ENCODE data around the gene CD36. TPM values are rescaled to one million over a fixed set of nuclear protein-coding genes. Genes with fewer than 3 reads are reported as not detected.

Gene CD36
- total RNA-seq, 1 experiment from 2014 or later: not detected

- no TSS peak for BruUV-seq (replicated peaks)
These were observed 9.4 kb upstream of the CD36 start for GRCh38 chr7:80629023-80629422.

GRCh38 chr7:80630608-80631405 is 7.6 kb upstream of the CD36 start:
- DNase-seq (no peak), ATAC-seq (no peak)
- BruUV-seq (replicated peaks): no TSS peak
- ChIA-PET CTCF (no interaction called here), POLR2A (ENCODE audit: unreplicated experiment) (no interaction called here)
- Histone ChIP-seq H3K27ac (ENCODE audit: low read length) (no peak overlapping the region), H4K20me1 (ENCODE audit: low read length) (no peaks in the 10 kb centered on the region), H3K36me3 (ENCODE audit: low read depth, low read length) (no peaks in the 10 kb centered on the region), H3K27me3 (ENCODE audit: low read length) (no peaks in the 10 kb centered on the region), H3K4me1 (ENCODE audit: insufficient read depth, low read length) (peaks cover 16% of the 10 kb centered on the region), H3K79me2 (ENCODE audit: low read length) (no peaks in the 10 kb centered on the region), H3K9me2 (replicated peaks; ENCODE audit: low read length) (no peaks in the 10 kb centered on the region), H2AFZ (ENCODE audit: low read length) (no peak overlapping the region), H3K4me2 (ENCODE audit: low read length) (no peak overlapping the region), H3F3A (ENCODE audit: low read length, unreplicated experiment) (no peaks in the 10 kb centered on the region), H3K9ac (ENCODE audit: low read length) (no peak overlapping the region), H3K9me3 (ENCODE audit: low read length) (no peaks in the 10 kb centered on the region), H3K4me3 (ENCODE audit: low read length) (no peak overlapping the region)
- TF ChIP-seq, protein P1, sequence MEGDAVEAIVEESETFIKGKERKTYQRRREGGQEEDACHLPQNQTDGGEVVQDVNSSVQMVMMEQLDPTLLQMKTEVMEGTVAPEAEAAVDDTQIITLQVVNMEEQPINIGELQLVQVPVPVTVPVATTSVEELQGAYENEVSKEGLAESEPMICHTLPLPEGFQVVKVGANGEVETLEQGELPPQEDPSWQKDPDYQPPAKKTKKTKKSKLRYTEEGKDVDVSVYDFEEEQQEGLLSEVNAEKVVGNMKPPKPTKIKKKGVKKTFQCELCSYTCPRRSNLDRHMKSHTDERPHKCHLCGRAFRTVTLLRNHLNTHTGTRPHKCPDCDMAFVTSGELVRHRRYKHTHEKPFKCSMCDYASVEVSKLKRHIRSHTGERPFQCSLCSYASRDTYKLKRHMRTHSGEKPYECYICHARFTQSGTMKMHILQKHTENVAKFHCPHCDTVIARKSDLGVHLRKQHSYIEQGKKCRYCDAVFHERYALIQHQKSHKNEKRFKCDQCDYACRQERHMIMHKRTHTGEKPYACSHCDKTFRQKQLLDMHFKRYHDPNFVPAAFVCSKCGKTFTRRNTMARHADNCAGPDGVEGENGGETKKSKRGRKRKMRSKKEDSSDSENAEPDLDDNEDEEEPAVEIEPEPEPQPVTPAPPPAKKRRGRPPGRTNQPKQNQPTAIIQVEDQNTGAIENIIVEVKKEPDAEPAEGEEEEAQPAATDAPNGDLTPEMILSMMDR (conservative IDR thresholded peaks at IDR 0.05; ENCODE audit: low read depth, low read length): no peak
- TF ChIP-seq EZH2 (IDR thresholded peaks at IDR 0.05; ENCODE audit: low read length, unreplicated experiment): no peak
- TF ChIP-seq EZH2phosphoT487 (IDR thresholded peaks at IDR 0.05; ENCODE audit: borderline replicate concordance, low read length): no peak
- intact Hi-C loops (cut with micrococcal nuclease): no loop called here

More at GRCh38 chr7:80629023-80629422, 9.4 kb upstream of the CD36 start:
- H3K4me1 ChIP-seq (ENCODE audit: insufficient read depth, low read length): peaks cover 5% of the 10 kb centered on the region
- H3K9me3 ChIP-seq (ENCODE audit: low read length): no peaks in the 10 kb centered on the region
- no peaks in the 10 kb centered on the region for H4K20me1 ChIP-seq (ENCODE audit: low read length)
- ATAC-seq: no peak
- CTCF ChIA-PET: no interaction called here
- intact Hi-C loops (cut with micrococcal nuclease): no loop called here
- POLR2A ChIA-PET (ENCODE audit: unreplicated experiment): no interaction called here
- no peak for DNase-seq
- H3F3A ChIP-seq (ENCODE audit: low read length, unreplicated experiment): no peaks in the 10 kb centered on the region
- H3K9ac ChIP-seq (ENCODE audit: low read length): no peak overlapping the region
- H3K79me2 ChIP-seq (ENCODE audit: low read length): no peaks in the 10 kb centered on the region
- no peak overlapping the region for H3K4me2 ChIP-seq (ENCODE audit: low read length)
- H2AFZ ChIP-seq (ENCODE audit: low read length): no peak overlapping the region
- no peaks in the 10 kb centered on the region for H3K27me3 ChIP-seq (ENCODE audit: low read length)
- no peaks in the 10 kb centered on the region for H3K36me3 ChIP-seq (ENCODE audit: low read depth, low read length)
- no peak overlapping the region for H3K27ac ChIP-seq (ENCODE audit: low read length)
- H3K4me3 ChIP-seq (ENCODE audit: low read length): no peak overlapping the region
- TF ChIP-seq, protein P1 (conservative IDR thresholded peaks at IDR 0.05; ENCODE audit: low read depth, low read length): no peak
- TF ChIP-seq EZH2phosphoT487 (IDR thresholded peaks at IDR 0.05; ENCODE audit: borderline replicate concordance, low read length): no peak
- no peak for TF ChIP-seq EZH2 (IDR thresholded peaks at IDR 0.05; ENCODE audit: low read length, unreplicated experiment)
- H3K9me2 ChIP-seq (replicated peaks; ENCODE audit: low read length): no peaks in the 10 kb centered on the region

- Histone ChIP-seq H3F3A (ENCODE audit: low read length, unreplicated experiment) (no peaks in the 10 kb centered on the region), H3K9me3 (ENCODE audit: low read length) (no peaks in the 10 kb centered on the region), H3K36me3 (ENCODE audit: low read depth, low read length) (no peaks in the 10 kb centered on the region), H3K27me3 (ENCODE audit: low read length) (no peaks in the 10 kb centered on the region), H3K4me1 (ENCODE audit: insufficient read depth, low read length) (peaks cover 16% of the 10 kb centered on the region), H4K20me1 (ENCODE audit: low read length) (no peaks in the 10 kb centered on the region), H3K9ac (ENCODE audit: low read length) (no peak overlapping the region), H3K4me2 (ENCODE audit: low read length) (no peak overlapping the region), H3K79me2 (ENCODE audit: low read length) (no peaks in the 10 kb centered on the region), H3K9me2 (replicated peaks; ENCODE audit: low read length) (no peaks in the 10 kb centered on the region), H3K27ac (ENCODE audit: low read length) (no peak overlapping the region), H2AFZ (ENCODE audit: low read length) (no peak overlapping the region), H3K4me3 (ENCODE audit: low read length) (no peak overlapping the region)
- ATAC-seq: no peak
- no peak for DNase-seq
- CTCF ChIA-PET: no interaction called here
- BruUV-seq (replicated peaks): no TSS peak
- TF ChIP-seq EZH2phosphoT487 (IDR thresholded peaks at IDR 0.05; ENCODE audit: borderline replicate concordance, low read length): no peak
- TF ChIP-seq, protein P1 (conservative IDR thresholded peaks at IDR 0.05; ENCODE audit: low read depth, low read length): no peak
- POLR2A ChIA-PET (ENCODE audit: unreplicated experiment): no interaction called here
- intact Hi-C loops (cut with micrococcal nuclease): no loop called here
These were observed 7.0 kb upstream of the CD36 start for GRCh38 chr7:80631421-80631820.

Measured in PC-3 (cell line).